HG03558 (cell line): ENCODE measurements around the gene NFKBIZ.
A peak's percentile ranks its signal among the peaks of the same experiment; 100 is the strongest.

Experiments
- ATAC-seq: cut with Tn5 transposase; IDR thresholded peaks from one replicate; pipeline ENCODE4 v1.9.1; 2021; ENCODE audit warnings: moderate number of reproducible peaks; ENCODE audit not compliant: unreplicated experiment; ENCODE audit errors: extremely low read depth

Gene NFKBIZ, protein sequence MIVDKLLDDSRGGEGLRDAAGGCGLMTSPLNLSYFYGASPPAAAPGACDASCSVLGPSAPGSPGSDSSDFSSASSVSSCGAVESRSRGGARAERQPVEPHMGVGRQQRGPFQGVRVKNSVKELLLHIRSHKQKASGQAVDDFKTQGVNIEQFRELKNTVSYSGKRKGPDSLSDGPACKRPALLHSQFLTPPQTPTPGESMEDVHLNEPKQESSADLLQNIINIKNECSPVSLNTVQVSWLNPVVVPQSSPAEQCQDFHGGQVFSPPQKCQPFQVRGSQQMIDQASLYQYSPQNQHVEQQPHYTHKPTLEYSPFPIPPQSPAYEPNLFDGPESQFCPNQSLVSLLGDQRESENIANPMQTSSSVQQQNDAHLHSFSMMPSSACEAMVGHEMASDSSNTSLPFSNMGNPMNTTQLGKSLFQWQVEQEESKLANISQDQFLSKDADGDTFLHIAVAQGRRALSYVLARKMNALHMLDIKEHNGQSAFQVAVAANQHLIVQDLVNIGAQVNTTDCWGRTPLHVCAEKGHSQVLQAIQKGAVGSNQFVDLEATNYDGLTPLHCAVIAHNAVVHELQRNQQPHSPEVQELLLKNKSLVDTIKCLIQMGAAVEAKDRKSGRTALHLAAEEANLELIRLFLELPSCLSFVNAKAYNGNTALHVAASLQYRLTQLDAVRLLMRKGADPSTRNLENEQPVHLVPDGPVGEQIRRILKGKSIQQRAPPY

GRCh38 chr3:101848754-101849713 lies at the start of gene NFKBIZ:
Gene NFKBIZ, plus strand, starts transcription at chr3:101849514. Its CDS starts 115 bp downstream, at chr3:101849629.
- ATAC-seq, result peak; percentile 37

GRCh38 chr3:101801174-101801573 lies 48.1 kb upstream of the NFKBIZ start:
- no peak for ATAC-seq

DNA sequence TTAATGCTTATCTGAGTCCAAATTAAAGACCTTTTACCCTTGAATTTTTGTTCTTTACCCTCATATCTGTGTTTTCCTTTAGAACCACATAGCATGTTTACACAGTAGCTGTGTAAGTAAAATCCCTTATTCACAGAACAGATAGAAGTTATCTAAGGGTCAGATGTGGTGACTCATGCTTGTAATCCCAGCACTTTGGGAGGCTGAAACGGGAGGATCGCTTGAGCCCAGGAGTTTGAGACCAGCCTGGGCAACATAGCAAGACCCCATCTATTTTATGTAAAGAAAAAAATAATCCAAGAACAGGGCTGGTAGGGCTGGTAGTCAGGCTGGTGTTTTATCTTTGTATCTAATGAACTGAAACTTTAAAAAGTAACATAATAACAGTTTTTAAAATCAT lies 47.1 kb upstream of the NFKBIZ start:
- no peak for ATAC-seq

- ATAC-seq, result peak; percentile 96
Observed at GRCh38 chr3:101803173-101803782, 46.0 kb upstream of the NFKBIZ start.

DNA sequence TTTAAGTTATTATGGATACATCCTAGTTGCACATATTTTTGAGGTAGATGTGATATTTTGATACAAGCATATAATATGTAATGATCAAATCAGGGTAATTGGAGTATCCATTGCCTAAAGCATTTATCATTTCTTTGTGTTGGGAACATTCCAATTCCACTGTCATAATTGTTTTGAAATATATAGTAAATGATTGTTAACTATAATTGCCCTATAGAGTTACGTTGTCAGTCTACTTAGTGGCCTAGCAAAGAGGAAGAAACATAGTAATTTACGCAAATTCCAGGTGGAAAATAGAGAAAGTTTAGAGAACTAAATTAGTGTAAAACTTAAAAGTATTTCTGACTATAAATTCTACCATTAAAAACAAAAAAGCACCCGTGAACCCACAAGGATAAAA lies 45.4 kb upstream of the NFKBIZ start:
- ATAC-seq, result no peak

DNA sequence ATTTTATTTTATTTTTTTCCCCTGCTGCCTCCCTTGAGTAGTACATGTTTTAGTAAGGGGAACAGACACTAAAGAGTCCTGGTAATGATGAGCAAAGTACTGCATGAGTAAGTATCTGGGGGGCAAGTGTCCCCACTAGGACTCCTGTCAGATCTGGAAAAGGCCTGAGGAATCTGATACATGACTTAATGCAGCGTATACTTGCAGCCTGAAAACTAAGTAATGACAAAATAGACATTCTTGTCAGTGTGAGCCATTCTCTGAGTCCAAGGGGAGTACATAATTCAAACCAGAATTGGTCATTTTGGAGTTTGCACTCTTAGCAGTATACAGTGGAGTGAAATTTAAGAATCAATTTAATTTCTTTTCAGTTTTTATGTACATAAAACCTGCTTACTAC lies 42.8 kb upstream of the NFKBIZ start:
- no peak for ATAC-seq

DNA sequence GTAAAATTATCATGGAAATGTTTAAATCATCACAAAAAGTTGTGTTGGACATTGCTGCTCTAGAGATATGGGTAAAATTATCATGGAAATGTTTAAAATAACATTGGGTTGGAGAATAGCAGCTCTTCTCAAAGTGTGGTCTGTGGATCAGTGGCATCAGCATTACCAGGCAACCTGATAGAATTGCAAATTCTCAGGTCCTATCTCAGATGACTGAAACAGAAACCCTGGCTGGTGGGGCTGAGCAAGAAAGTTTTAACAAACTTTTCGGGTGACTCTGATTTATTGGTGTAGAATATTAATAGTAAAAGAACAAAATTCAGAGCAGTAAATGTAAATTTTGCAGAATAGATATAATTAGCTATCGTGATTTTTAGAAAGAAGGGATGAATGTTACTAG lies 41.4 kb upstream of the NFKBIZ start:
- no peak for ATAC-seq

DNA sequence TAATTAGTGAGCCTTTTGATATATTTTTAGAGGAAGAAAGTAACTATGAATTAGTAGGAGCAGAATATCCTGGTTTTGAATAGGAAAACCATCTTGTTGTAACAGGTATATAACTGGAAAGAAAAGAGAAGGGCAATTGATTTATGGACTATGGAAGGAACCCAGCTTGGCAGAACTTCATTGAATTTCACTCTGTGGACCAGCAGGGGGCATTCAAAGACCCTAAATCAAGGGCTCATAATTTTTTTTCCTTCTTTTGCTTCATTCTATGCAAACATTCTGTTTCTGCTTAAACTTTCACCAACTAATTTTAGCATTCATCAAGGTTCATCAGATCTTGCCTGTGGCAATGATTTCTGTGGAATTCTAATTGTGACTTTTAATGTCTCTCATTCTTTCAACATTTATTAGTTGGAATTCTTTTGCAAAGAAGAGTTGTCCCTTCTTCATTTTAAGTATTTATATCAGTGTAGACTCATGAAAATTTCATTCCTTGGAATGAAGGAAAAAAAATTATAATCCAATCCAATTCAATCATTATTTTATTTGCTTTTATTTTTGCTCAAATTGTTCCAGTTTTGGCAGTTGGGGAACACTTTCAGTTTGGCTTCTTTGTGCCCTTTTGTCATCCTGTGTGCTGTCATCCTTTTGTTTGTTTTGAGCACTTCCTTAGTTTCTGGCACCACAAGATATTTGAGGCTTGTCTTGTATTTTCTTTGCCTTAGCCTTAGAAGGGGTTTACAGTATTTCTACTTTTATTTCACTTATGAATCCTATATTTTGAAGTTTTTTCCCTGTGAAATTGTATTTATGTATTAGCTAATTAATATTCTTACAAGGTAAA lies 39.9 kb upstream of the NFKBIZ start:
- no peak for ATAC-seq

GRCh38 chr3:101810022-101810418 lies 39.3 kb upstream of the NFKBIZ start:
- ATAC-seq, result no peak

- no peak for ATAC-seq
Observed at GRCh38 chr3:101811875-101812274, 37.4 kb upstream of the NFKBIZ start.

DNA sequence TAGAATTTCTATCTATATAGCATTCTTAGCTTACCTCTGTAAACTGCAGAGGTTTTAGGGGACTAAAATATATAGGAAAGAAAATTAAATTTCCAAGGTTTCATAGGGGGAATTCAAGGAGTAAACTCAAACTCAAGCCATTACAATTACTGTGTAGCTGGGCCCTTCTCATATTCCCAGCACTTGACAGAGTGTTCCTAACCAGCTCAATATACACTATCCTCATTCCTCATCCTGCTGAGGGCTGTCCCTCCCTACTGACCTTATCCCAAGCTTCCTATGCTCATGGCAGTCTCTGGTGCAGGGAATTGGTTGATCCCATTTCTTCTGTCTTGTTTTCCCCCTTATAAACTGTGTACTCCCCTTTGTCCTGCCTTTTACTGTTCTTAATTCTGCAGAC lies 36.4 kb upstream of the NFKBIZ start:
- no peak for ATAC-seq

- ATAC-seq, result no peak
Observed at GRCh38 chr3:101813817-101814440, 35.4 kb upstream of the NFKBIZ start.

DNA sequence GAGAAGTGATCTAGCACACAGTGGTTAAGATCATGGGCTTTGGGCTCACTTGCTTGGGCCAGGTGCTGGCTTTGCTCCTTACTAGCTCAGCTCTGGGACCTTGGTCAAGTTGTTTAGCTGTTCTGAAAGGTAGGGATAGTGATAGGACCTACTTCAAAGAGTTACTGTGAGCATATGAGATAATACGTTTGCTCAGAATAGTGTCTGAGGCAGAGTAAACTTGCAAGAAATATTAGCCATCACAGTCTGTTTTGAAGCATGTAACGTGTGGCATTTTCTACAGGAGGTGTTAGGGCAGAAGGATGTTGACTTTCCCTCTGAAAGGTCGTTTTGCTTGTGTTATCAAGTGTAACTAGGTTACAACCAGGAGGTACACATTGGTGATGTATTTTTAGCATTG lies 34.5 kb upstream of the NFKBIZ start:
- ATAC-seq, result no peak

GRCh38 chr3:101816215-101817149 lies 32.8 kb upstream of the NFKBIZ start:
- no peak for ATAC-seq

DNA sequence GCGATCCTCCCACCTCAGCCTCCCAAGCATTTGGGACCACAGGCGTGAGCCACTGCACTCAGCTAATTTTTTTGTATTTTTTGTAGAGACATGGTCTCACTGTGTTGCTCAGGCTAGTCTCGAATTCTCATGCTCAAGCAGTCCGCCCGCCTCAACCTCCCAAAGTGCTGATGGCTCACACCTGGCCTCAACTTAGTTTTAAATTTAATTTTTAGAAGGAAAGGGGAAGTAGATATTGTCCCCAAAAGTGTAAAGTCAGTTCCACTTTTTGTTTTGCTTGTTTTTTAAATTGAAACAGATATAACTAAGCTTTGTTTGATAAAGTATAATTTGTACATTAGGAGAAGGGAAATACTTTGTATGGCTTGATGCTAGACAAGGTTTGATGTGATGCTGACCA lies 31.3 kb upstream of the NFKBIZ start:
- ATAC-seq, result no peak

- no peak for ATAC-seq
Observed at GRCh38 chr3:101819649-101820206, 29.6 kb upstream of the NFKBIZ start.

DNA sequence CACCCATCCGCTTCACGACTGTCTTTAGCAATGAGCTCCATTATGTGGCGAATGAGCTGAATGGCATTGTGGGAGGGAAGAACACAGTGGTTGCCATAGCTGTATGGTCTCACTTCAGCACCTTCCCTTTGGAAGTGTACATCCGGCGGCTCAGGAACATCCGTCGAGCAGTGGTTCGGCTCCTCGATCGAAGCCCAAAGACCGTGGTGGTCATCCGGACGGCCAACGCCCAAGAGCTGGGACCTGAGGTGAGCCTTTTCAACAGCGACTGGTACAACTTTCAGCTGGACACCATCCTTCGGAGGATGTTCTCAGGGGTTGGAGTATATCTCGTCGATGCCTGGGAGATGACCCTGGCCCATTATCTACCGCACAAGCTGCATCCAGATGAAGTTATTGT lies 27.8 kb upstream of the NFKBIZ start:
- no peak for ATAC-seq
